Measurements from ENCODE around the gene LRRC23. TPM values are rescaled to one million over a fixed set of nuclear protein-coding genes. Genes with fewer than 3 reads are reported as not detected.
A peak's percentile ranks its signal among the peaks of the same experiment; 100 is the strongest.

LRRC23 gene
- total RNA-seq, 1 experiment from 2014 or later: 4.6 TPM

DNA sequence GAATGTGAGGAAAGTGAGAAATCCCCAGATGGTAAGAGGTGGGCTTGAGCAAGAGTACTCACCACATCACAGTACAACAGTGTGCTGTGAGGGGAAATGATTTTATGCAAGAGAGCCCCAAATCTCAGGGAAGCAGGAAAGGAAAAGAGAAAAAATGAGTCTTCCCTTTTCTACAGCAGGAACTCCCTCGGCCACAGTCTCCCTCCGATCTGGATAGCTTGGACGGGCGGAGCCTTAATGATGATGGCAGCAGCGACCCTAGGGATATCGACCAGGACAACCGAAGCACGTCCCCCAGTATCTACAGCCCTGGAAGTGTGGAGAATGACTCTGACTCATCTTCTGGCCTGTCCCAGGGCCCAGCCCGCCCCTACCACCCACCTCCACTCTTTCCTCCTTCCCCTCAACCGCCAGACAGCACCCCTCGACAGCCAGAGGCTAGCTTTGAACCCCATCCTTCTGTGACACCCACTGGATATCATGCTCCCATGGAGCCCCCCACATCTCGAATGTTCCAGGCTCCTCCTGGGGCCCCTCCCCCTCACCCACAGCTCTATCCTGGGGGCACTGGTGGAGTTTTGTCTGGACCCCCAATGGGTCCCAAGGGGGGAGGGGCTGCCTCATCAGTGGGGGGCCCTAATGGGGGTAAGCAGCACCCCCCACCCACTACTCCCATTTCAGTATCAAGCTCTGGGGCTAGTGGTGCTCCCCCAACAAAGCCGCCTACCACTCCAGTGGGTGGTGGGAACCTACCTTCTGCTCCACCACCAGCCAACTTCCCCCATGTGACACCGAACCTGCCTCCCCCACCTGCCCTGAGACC lies 31.0 kb downstream of the LRRC23 start:
- Histone ChIP-seq H3K36me3 (replicated peaks; ENCODE audit: control insufficient read depth, insufficient read depth, low read length) (peaks cover 15% of the 10 kb centered on the region), H3K4me3 (ENCODE audit: insufficient read depth, low read depth, low read length) (no peak overlapping the region), H3K27me3 (ENCODE audit: control insufficient read depth, insufficient read depth, low read length) (no peaks in the 10 kb centered on the region)
- no peak for DNase-seq

DNA sequence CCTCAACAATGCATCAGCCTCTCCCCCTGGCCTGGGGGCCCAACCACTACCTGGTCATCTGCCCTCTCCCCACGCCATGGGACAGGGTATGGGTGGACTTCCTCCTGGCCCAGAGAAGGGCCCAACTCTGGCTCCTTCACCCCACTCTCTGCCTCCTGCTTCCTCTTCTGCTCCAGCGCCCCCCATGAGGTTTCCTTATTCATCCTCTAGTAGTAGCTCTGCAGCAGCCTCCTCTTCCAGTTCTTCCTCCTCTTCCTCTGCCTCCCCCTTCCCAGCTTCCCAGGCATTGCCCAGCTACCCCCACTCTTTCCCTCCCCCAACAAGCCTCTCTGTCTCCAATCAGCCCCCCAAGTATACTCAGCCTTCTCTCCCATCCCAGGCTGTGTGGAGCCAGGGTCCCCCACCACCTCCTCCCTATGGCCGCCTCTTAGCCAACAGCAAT lies 31.6 kb downstream of the LRRC23 start:
- Histone ChIP-seq H3K27me3 (ENCODE audit: control insufficient read depth, insufficient read depth, low read length) (no peaks in the 10 kb centered on the region), H3K36me3 (replicated peaks; ENCODE audit: control insufficient read depth, insufficient read depth, low read length) (peaks cover 19% of the 10 kb centered on the region), H3K4me3 (ENCODE audit: insufficient read depth, low read depth, low read length) (no peak overlapping the region)
- DNase-seq: no peak

DNA sequence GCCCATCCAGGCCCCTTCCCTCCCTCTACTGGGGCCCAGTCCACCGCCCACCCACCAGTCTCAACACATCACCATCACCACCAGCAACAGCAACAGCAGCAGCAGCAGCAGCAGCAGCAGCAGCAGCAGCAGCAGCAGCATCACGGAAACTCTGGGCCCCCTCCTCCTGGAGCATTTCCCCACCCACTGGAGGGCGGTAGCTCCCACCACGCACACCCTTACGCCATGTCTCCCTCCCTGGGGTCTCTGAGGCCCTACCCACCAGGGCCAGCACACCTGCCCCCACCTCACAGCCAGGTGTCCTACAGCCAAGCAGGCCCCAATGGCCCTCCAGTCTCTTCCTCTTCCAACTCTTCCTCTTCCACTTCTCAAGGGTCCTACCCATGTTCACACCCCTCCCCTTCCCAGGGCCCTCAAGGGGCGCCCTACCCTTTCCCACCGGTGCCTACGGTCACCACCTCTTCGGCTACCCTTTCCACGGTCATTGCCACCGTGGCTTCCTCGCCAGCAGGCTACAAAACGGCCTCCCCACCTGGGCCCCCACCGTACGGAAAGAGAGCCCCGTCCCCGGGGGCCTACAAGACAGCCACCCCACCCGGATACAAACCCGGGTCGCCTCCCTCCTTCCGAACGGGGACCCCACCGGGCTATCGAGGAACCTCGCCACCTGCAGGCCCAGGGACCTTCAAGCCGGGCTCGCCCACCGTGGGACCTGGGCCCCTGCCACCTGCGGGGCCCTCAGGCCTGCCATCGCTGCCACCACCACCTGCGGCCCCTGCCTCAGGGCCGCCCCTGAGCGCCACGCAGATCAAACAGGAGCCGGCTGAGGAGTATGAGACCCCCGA lies 32.2 kb downstream of the LRRC23 start:
- Histone ChIP-seq H3K27me3 (ENCODE audit: control insufficient read depth, insufficient read depth, low read length) (no peaks in the 10 kb centered on the region), H3K36me3 (replicated peaks; ENCODE audit: control insufficient read depth, insufficient read depth, low read length) (peaks cover 21% of the 10 kb centered on the region), H3K4me3 (ENCODE audit: insufficient read depth, low read depth, low read length) (peak overlapping the region; percentile 79)
- peak; percentile 87 for DNase-seq

DNA sequence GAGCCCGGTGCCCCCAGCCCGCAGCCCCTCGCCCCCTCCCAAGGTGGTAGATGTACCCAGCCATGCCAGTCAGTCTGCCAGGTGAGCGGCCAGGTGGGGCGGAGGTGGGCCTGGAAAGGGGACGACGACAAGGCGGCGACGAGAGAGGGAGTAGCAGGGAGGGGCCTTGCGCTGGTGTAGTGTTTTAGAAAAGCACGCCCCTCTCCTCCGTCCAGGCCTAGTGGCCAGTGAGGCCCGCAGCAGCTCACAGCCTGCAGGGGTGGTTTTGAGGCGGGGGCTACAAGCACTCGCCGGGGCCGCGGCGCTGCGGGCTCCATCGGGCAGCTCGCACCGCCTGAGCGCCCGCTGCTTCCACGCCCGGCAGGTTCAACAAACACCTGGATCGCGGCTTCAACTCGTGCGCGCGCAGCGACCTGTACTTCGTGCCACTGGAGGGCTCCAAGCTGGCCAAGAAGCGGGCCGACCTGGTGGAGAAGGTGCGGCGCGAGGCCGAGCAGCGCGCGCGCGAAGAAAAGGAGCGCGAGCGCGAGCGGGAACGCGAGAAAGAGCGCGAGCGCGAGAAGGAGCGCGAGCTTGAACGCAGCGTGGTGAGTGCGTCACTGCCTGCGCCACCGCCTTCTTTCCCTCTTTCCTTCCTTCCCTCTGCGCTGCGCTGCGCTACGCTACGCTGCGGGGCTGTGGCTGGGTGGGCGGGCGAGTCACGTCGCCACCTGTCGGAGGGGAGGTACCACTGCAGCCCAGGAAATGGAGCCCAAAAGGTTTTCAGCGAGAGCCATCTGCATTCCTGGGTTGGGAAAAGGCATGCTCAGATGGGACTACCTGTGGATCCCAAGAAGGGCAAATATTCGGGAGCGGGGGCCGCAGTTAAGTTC lies 33.1 kb downstream of the LRRC23 start:
- Histone ChIP-seq H3K36me3 (replicated peaks; ENCODE audit: control insufficient read depth, insufficient read depth, low read length) (peaks cover 21% of the 10 kb centered on the region), H3K4me3 (ENCODE audit: insufficient read depth, low read depth, low read length) (peak overlapping the region; percentile 79), H3K27me3 (ENCODE audit: control insufficient read depth, insufficient read depth, low read length) (no peaks in the 10 kb centered on the region)
- peak; percentile 94 for DNase-seq

DNA sequence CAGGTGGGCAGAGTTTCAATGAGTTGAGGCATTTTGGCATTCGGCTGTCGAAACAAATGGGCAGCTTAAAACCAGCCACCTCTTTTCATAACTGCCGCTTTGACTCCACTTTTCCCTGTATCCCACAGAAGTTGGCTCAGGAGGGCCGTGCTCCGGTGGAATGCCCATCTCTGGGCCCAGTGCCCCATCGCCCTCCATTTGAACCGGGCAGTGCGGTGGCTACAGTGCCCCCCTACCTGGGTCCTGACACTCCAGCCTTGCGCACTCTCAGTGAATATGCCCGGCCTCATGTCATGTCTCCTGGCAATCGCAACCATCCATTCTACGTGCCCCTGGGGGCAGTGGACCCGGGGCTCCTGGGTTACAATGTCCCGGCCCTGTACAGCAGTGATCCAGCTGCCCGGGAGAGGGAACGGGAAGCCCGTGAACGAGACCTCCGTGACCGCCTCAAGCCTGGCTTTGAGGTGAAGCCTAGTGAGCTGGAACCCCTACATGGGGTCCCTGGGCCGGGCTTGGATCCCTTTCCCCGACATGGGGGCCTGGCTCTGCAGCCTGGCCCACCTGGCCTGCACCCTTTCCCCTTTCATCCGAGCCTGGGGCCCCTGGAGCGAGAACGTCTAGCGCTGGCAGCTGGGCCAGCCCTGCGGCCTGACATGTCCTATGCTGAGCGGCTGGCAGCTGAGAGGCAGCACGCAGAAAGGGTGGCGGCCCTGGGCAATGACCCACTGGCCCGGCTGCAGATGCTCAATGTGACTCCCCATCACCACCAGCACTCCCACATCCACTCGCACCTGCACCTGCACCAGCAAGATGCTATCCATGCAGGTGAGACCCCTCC lies 34.0 kb downstream of the LRRC23 start:
- Histone ChIP-seq H3K4me3 (ENCODE audit: insufficient read depth, low read depth, low read length) (peak overlapping the region; percentile 79), H3K36me3 (replicated peaks; ENCODE audit: control insufficient read depth, insufficient read depth, low read length) (peaks cover 19% of the 10 kb centered on the region), H3K27me3 (ENCODE audit: control insufficient read depth, insufficient read depth, low read length) (no peaks in the 10 kb centered on the region)
- DNase-seq: no peak

DNA sequence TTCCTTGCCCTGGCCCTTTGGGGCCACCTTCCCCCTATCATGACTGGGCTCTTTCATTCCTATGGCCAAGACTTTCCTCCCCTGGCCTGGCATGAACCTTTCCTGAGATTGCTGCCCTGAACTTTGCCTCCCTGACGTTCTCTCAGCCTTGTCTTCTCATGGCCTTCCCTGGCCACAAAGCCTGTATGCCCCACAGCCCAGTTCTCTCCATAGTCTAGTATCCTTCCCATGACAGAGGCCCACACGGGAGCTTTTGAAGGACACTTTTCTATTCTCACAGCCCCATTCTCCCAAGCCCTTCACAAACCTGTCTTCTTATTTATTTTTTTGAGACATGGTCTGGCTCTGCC lies 34.5 kb downstream of the LRRC23 start:
- Histone ChIP-seq H3K36me3 (replicated peaks; ENCODE audit: control insufficient read depth, insufficient read depth, low read length) (peaks cover 16% of the 10 kb centered on the region), H3K4me3 (ENCODE audit: insufficient read depth, low read depth, low read length) (no peak overlapping the region), H3K27me3 (ENCODE audit: control insufficient read depth, insufficient read depth, low read length) (no peaks in the 10 kb centered on the region)
- no peak for DNase-seq

DNA sequence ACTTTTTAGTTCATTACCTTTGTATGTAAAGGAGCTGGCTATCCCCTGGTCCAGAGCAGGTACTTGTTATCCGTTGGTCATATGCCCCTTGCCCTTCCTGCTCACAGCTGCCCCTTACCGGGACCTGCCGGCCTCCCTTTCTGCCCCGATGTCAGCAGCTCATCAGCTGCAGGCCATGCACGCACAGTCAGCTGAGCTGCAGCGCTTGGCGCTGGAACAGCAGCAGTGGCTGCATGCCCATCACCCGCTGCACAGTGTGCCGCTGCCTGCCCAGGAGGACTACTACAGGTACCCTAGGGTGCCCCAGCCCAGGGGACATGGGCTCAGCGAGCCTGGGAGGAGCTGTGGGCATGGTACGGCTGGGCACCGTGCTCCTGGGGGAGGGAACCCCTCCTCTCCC lies 36.6 kb downstream of the LRRC23 start:
- H3K36me3 ChIP-seq (replicated peaks; ENCODE audit: control insufficient read depth, insufficient read depth, low read length): peaks cover 9% of the 10 kb centered on the region
- no peak for DNase-seq
- no peak overlapping the region for H3K4me3 ChIP-seq (ENCODE audit: insufficient read depth, low read depth, low read length)
- H3K27me3 ChIP-seq (ENCODE audit: control insufficient read depth, insufficient read depth, low read length): no peaks in the 10 kb centered on the region

DNA sequence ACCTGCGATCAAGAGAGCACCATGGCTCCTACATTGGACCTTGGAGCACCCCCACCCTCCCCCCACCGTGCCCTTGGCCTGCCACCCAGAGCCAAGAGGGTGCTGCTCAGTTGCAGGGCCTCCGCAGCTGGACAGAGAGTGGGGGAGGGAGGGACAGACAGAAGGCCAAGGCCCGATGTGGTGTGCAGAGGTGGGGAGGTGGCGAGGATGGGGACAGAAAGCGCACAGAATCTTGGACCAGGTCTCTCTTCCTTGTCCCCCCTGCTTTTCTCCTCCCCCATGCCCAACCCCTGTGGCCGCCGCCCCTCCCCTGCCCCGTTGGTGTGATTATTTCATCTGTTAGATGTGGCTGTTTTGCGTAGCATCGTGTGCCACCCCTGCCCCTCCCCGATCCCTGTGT lies 37.2 kb downstream of the LRRC23 start:
- DNase-seq: peak; percentile 42
- Histone ChIP-seq H3K4me3 (ENCODE audit: insufficient read depth, low read depth, low read length) (no peak overlapping the region), H3K36me3 (replicated peaks; ENCODE audit: control insufficient read depth, insufficient read depth, low read length) (peaks cover 9% of the 10 kb centered on the region), H3K27me3 (ENCODE audit: control insufficient read depth, insufficient read depth, low read length) (no peaks in the 10 kb centered on the region)

DNA sequence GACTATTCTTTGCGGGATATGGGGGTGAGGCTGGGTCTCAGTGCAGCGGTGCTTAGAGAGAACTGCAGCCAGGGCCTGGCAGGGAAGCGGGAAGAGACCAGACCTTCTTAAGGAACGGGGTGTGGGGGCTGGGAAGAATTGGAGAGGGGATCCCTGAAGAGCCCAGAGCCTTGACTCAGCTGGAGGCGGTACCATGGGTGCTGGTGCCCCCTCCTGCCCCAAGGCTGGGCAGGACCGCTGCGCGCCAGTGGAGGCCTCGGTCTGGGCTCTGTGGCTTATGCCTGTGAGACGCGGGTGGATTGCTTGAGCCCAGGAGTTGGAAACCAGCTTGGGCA lies 37.7 kb downstream of the LRRC23 start:
- Histone ChIP-seq H3K4me3 (ENCODE audit: insufficient read depth, low read depth, low read length) (no peak overlapping the region), H3K27me3 (ENCODE audit: control insufficient read depth, insufficient read depth, low read length) (no peaks in the 10 kb centered on the region), H3K36me3 (replicated peaks; ENCODE audit: control insufficient read depth, insufficient read depth, low read length) (peaks cover 9% of the 10 kb centered on the region)
- DNase-seq: peak; percentile 50

DNA sequence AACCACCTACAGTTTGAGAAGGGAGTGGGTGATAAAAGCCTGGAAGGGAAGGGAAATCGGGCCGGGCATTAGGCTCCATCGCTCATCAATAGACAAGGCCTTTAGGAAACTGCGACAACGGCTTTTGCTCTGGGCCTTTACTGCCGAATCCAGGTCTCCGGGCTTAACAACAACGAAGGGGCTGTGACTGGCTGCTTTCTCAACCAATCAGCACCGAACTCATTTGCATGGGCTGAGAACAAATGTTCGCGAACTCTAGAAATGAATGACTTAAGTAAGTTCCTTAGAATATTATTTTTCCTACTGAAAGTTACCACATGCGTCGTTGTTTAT lies 38.7 kb downstream of the LRRC23 start:
- Histone ChIP-seq H3K36me3 (replicated peaks; ENCODE audit: control insufficient read depth, insufficient read depth, low read length) (peaks cover 9% of the 10 kb centered on the region), H3K4me3 (ENCODE audit: insufficient read depth, low read depth, low read length) (no peak overlapping the region), H3K27me3 (ENCODE audit: control insufficient read depth, insufficient read depth, low read length) (no peaks in the 10 kb centered on the region)
- peak; percentile 97 for DNase-seq

DNA sequence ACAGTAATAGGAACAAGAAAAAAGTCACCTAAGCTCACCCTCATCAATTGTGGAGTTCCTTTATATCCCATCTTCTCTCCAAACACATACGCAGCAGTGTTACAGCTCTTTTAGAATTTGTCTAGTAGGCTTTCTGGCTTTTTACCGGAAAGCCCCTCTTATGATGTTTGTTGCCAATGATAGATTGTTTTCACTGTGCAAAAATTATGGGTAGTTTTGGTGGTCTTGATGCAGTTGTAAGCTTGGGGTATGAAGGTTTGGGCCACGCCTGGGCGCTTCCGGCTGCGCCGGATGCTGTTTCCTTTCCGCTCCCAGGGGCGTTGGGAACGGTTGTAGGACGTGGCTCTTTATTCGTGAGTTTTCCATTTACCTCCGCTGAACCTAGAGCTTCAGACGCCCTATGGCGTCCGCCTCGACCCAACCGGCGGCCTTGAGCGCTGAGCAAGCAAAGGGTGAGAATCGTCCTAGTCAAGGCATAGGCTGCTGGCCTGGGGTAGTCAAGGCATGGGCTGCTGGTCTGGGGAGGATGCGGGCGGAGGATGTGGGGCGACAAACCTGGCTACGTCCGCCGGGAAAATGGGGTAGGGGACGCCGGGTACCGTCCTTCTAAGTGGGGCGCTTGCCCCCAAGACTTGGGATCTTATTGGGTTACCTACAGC lies 39.2 kb downstream of the LRRC23 start, which contains the start of the genes C12orf57 and RNU7-1:
Gene C12orf57 (plus strand): TSS at position 301 of the 659 bp plus-strand sequence. CDS start 100 bp downstream, at position 401.
Gene RNU7-1 (plus strand): TSS at position 95 of the 659 bp plus-strand sequence.
- peak within 1 kb of the TSS; percentile 92 for H3K4me3 ChIP-seq (ENCODE audit: insufficient read depth, low read depth, low read length)
- peaks cover 9% of the 10 kb centered on the region for H3K36me3 ChIP-seq (replicated peaks; ENCODE audit: control insufficient read depth, insufficient read depth, low read length)
- H3K27me3 ChIP-seq (ENCODE audit: control insufficient read depth, insufficient read depth, low read length): no peaks in the 10 kb centered on the region
- peak; percentile 90 for DNase-seq

DNA sequence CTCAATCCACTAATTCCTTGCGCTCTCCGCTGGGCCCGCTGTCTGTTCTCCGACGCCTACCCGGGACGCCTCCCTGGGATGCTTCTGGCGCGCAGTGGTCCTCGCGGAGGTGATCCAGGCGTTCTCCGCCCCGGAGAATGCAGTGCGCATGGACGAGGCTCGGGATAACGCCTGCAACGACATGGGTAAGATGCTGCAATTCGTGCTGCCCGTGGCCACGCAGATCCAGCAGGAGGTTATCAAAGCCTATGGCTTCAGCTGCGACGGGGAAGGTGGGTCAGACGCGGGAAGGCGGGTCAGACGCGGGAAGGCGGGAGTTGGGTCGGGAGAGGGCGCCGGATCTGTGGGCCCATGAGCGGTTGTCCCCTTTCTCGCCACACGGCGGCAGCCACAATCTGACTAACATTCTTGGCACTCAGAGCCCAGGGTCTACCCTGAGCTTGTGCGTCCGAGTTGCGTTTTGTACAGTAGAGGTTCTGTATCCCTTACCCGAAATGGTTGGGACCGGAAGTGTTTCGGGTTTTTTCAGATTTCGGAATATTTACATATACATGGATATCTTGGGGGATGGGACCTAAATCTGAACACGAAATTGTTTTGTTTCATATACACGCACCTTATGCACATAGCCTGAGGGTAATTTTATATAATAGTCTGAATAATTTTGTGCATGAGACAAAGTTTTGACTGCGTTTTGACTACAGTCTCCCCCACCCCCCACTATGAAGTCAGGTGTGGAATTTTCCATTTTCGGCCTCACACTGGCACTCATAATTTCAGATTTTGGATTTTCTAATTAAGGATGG lies 40.0 kb downstream of the LRRC23 start:
- peak overlapping the region; percentile 92 for H3K4me3 ChIP-seq (ENCODE audit: insufficient read depth, low read depth, low read length)
- peaks cover 8% of the 10 kb centered on the region for H3K36me3 ChIP-seq (replicated peaks; ENCODE audit: control insufficient read depth, insufficient read depth, low read length)
- DNase-seq: peak; percentile 93
- H3K27me3 ChIP-seq (ENCODE audit: control insufficient read depth, insufficient read depth, low read length): no peaks in the 10 kb centered on the region

DNA sequence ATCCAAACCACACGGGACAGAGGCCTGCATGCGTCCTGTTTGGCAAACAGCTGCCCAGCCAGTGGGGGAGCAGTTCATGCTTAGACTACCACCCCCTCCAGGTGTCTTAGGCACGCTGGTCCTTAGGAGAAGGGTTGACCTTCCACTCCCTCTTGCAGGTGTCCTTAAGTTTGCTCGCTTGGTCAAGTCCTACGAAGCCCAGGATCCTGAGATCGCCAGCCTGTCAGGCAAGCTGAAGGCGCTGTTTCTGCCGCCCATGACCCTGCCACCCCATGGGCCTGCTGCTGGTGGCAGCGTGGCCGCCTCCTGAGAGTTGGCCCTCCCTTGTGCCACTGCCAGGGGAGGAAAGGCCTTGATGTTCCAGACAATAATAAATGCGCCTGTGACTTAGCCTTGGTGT lies 41.0 kb downstream of the LRRC23 start:
- Histone ChIP-seq H3K36me3 (replicated peaks; ENCODE audit: control insufficient read depth, insufficient read depth, low read length) (peaks cover 6% of the 10 kb centered on the region), H3K4me3 (ENCODE audit: insufficient read depth, low read depth, low read length) (peak overlapping the region; percentile 40; the same call in 1 of the 2 replicates), H3K27me3 (ENCODE audit: control insufficient read depth, insufficient read depth, low read length) (no peaks in the 10 kb centered on the region)
- DNase-seq: no peak
